ENCODE measurements around the gene OIP5.
"Not testable (repeated sequence)": the region's sequence is repeated elsewhere in the genome, so short reads cannot be mapped to it uniquely, and the experiment has no call there.

The OIP5 gene

GRCh38 chr15:41301139-41301538 lies 31.3 kb downstream of the OIP5 start:
- not testable (repeated sequence) for DNase-seq

- no peak for DNase-seq
Measured at GRCh38 chr15:41292521-41292920, 39.9 kb downstream of the OIP5 start.

GRCh38 chr15:41291065-41291631 lies 41.2 kb downstream of the OIP5 start:
- DNase-seq, result no peak

GRCh38 chr15:41289953-41290352 lies 42.4 kb downstream of the OIP5 start:
- DNase-seq, result no peak

GRCh38 chr15:41288464-41288863 lies 43.9 kb downstream of the OIP5 start:
- DNase-seq, result no peak

GRCh38 chr15:41286665-41287333 lies 45.6 kb downstream of the OIP5 start:
- DNase-seq, result no peak

- DNase-seq, result no peak
Measured at GRCh38 chr15:41285285-41285684, 47.1 kb downstream of the OIP5 start.

- no peak for DNase-seq
Measured at GRCh38 chr15:41284427-41285177, 47.8 kb downstream of the OIP5 start.

GRCh38 chr15:41283653-41284426 lies 48.6 kb downstream of the OIP5 start:
- peak; percentile 94 for DNase-seq

- not testable (repeated sequence) for DNase-seq
Measured at GRCh38 chr15:41282980-41283652, 49.3 kb downstream of the OIP5 start.

GRCh38 chr15:41282436-41282835 lies 50.0 kb downstream of the OIP5 start:
- DNase-seq, result not testable (repeated sequence)

- DNase-seq, result no peak
Measured at GRCh38 chr15:41281236-41281635, 51.2 kb downstream of the OIP5 start.

GRCh38 chr15:41279535-41280283 lies 52.7 kb downstream of the OIP5 start:
- no peak for DNase-seq

GRCh38 chr15:41278319-41278718 lies 54.1 kb downstream of the OIP5 start:
- DNase-seq, result no peak

- DNase-seq, result no peak
Measured at GRCh38 chr15:41276831-41277230, 55.6 kb downstream of the OIP5 start.

GRCh38 chr15:41269887-41270286 lies 62.5 kb downstream of the OIP5 start:
- DNase-seq, result no peak

- DNase-seq, result no peak
Measured at GRCh38 chr15:41263891-41264351, 68.5 kb downstream of the OIP5 start.

GRCh38 chr15:41262571-41262970 lies 69.8 kb downstream of the OIP5 start:
- DNase-seq, result no peak

- DNase-seq, result not testable (repeated sequence)
Measured at GRCh38 chr15:41260924-41261323, 71.5 kb downstream of the OIP5 start.

GRCh38 chr15:41259546-41260189 lies 72.7 kb downstream of the OIP5 start:
- no peak for DNase-seq
